Measurements from ENCODE around the gene SNX13.

DNA sequence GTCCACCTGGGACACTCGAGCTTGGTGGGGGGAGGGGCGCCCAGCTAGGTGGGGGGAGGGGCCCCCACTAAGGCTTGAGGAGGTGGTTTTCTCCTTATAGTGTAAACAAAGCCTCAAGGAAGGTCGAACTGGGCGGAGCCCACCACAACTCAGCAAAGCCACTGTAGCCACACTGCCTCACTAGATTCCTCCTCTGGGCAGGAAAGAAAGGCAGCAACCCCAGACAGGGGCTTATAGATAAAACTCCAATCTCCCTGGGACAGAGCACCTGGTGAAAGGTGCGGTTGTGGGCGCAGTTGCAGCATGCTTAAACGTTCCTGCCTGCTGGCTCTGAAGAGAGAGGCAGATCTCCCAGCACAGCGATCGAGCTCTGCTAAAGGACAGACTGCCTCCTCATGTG is 133.1 kb downstream of the SNX13 start:
- TF ChIP-seq POLR2AphosphoS5 (IDR thresholded peaks at IDR 0.05; ENCODE audit: low read depth, low read length) (no peak), POLR2A (IDR thresholded peaks at IDR 0.05; ENCODE audit: low read depth, low read length) (no peak), TAF1 (IDR thresholded peaks at IDR 0.05; ENCODE audit: low read depth, low read length) (no peak), POU2F2 (IDR thresholded peaks at IDR 0.05; ENCODE audit: low read depth, low read length) (no peak)
